HEK293 (cell line): ENCODE results near the gene DDR1.

ENCODE experiments used
- CTCF ChIA-PET: fragments of 350-600 bp; formaldehyde crosslinking; extraction: SDS; loops from one replicate; lab custom pipeline; 2021; ENCODE audit warnings: antibody characterized with exemption; lab: Yijun Ruan, JAX
- POLR2A ChIA-PET: fragments of 300-600 bp; formaldehyde crosslinking; extraction: SDS; loops from one replicate; lab custom pipeline; 2020; ENCODE audit warnings: antibody characterized with exemption, inconsistent platforms; lab: Yijun Ruan, JAX
- H3K27ac ChIP-seq: fragments of 200-500 bp; sonication (Bioruptor generic); 2 replicates; pipeline ENCODE4 v1.5.1; 2014; ENCODE audit warnings: low read depth, low read length, control low read depth, inconsistent platforms; ENCODE audit errors: extremely low read depth
- H3K36me3 ChIP-seq, 2 experiments: fragments of 200-500 bp in 1 of 2; sonication (Bioruptor generic) in 1 of 2; 1 replicate in 1 of 2; 2 replicates in 1 of 2; pipeline ENCODE4 v1.5.1; 2014 to 2017; ENCODE audit warnings: inconsistent platforms in 2 of 2, low read length in 2 of 2; ENCODE audit not compliant: control insufficient read depth in 2 of 2, insufficient read depth in 1 of 2
- H3K4me1 ChIP-seq: fragments of 200-500 bp; sonication (Bioruptor generic); 2 replicates; pipeline ENCODE4 v1.5.1; 2014; ENCODE audit warnings: mild to moderate bottlenecking, low read length, inconsistent platforms; ENCODE audit not compliant: control insufficient read depth, insufficient read depth
- H3K4me3 ChIP-seq: 2 replicates; pipeline ENCODE4 v1.5.1; 2011; ENCODE audit warnings: low read depth, mild to moderate bottlenecking, control low read depth, low read length, moderate library complexity
- H3K9me3 ChIP-seq: fragments of 200-500 bp; sonication (Bioruptor generic); 2 replicates; pipeline ENCODE4 v1.5.1; 2014; ENCODE audit warnings: low read depth, low read length, inconsistent platforms; ENCODE audit not compliant: control insufficient read depth, insufficient read depth
- BCL11B ChIP-seq: fragments of 450-650 bp; formaldehyde crosslinking; IDR thresholded peaks from 2 replicates; pipeline ENCODE4 v1.5.1; 2016; ENCODE audit warnings: low read depth, missing biosample characterization, missing genetic modification characterization
- ELK4 ChIP-seq: IDR thresholded peaks from 2 replicates; pipeline ENCODE4 v1.6.1; 2011; ENCODE audit warnings: mild to moderate bottlenecking, low read depth, low read length, borderline replicate concordance
- GLI2 ChIP-seq: fragments of 450-650 bp; formaldehyde crosslinking; IDR thresholded peaks from 2 replicates; pipeline ENCODE4; 2017; ENCODE audit warnings: missing biosample characterization, missing genetic modification characterization, low read depth, borderline replicate concordance
- GLIS2 ChIP-seq: fragments of 450-650 bp; formaldehyde crosslinking; IDR thresholded peaks from 2 replicates; pipeline ENCODE4 v1.5.1; 2016; ENCODE audit warnings: missing biosample characterization, missing genetic modification characterization
- IKZF3 ChIP-seq: fragments of 450-650 bp; IDR thresholded peaks from 2 replicates; pipeline ENCODE4 v1.5.0; 2018; ENCODE audit warnings: missing biosample characterization, mild to moderate bottlenecking, missing genetic modification characterization, moderate library complexity
- KLF16 ChIP-seq: fragments of 450-650 bp; formaldehyde crosslinking; IDR thresholded peaks from 2 replicates; pipeline ENCODE4 v1.5.1; 2017; ENCODE audit warnings: missing biosample characterization, missing genetic modification characterization
- REPIN1 ChIP-seq: fragments of 450-650 bp; formaldehyde crosslinking; IDR thresholded peaks from 2 replicates; pipeline ENCODE4 v1.5.1; 2017; ENCODE audit warnings: missing biosample characterization, missing genetic modification characterization, low read depth
- TRIM28 ChIP-seq: IDR thresholded peaks from 2 replicates; pipeline ENCODE4 v1.6.1; 2011; ENCODE audit warnings: low read length, control low read depth, borderline replicate concordance
- ZBTB17 ChIP-seq: fragments of 450-650 bp; formaldehyde crosslinking; IDR thresholded peaks from 2 replicates; pipeline ENCODE4 v1.5.1; 2016; ENCODE audit warnings: missing biosample characterization, missing genetic modification characterization
- ZBTB21 ChIP-seq: fragments of 450-650 bp; formaldehyde crosslinking; IDR thresholded peaks from 2 replicates; pipeline ENCODE4 v1.5.1; 2017; ENCODE audit warnings: missing biosample characterization, missing genetic modification characterization
- ZNF169 ChIP-seq: fragments of 450-650 bp; formaldehyde crosslinking; IDR thresholded peaks from 2 replicates; pipeline ENCODE4 v1.5.1; 2016; ENCODE audit warnings: missing biosample characterization, missing genetic modification characterization
- ZNF280C ChIP-seq: fragments of 450-650 bp; formaldehyde crosslinking; IDR thresholded peaks from 2 replicates; pipeline ENCODE4 v1.5.1; 2016; ENCODE audit warnings: missing biosample characterization, missing genetic modification characterization
- ZNF449 ChIP-seq: fragments of 450-650 bp; formaldehyde crosslinking; IDR thresholded peaks from 2 replicates; pipeline ENCODE4 v1.5.1; 2017; ENCODE audit warnings: missing biosample characterization, mild to moderate bottlenecking, missing genetic modification characterization, moderate library complexity
- ZNF610 ChIP-seq: fragments of 450-650 bp; formaldehyde crosslinking; IDR thresholded peaks from 2 replicates; pipeline ENCODE4 v1.5.1; 2016; ENCODE audit warnings: missing biosample characterization, missing genetic modification characterization, borderline replicate concordance
- ZNF623 ChIP-seq: fragments of 450-650 bp; formaldehyde crosslinking; IDR thresholded peaks from 2 replicates; pipeline ENCODE4 v1.5.1; 2016; ENCODE audit warnings: missing biosample characterization, missing genetic modification characterization
- ZNF624 ChIP-seq: fragments of 450-650 bp; formaldehyde crosslinking; IDR thresholded peaks from 2 replicates; pipeline ENCODE4 v1.5.1; 2017; ENCODE audit warnings: missing biosample characterization, missing genetic modification characterization
- ZNF639 ChIP-seq: fragments of 450-650 bp; formaldehyde crosslinking; IDR thresholded peaks from 2 replicates; pipeline ENCODE4 v1.5.1; 2016; ENCODE audit warnings: missing biosample characterization, missing genetic modification characterization
- ZNF701 ChIP-seq: fragments of 450-650 bp; formaldehyde crosslinking; IDR thresholded peaks from 2 replicates; pipeline ENCODE4 v1.5.1; 2016; ENCODE audit warnings: missing biosample characterization, missing genetic modification characterization
- ZNF785 ChIP-seq: fragments of 450-650 bp; formaldehyde crosslinking; IDR thresholded peaks from 2 replicates; pipeline ENCODE4 v1.5.1; 2016; ENCODE audit warnings: missing biosample characterization, missing genetic modification characterization
- ZNF843 ChIP-seq: fragments of 450-650 bp; formaldehyde crosslinking; IDR thresholded peaks from 2 replicates; pipeline ENCODE4 v1.5.1; 2016; ENCODE audit warnings: missing biosample characterization, missing genetic modification characterization
- ZSCAN18 ChIP-seq: fragments of 450-650 bp; formaldehyde crosslinking; IDR thresholded peaks from 2 replicates; pipeline ENCODE4 v1.5.1; 2016; ENCODE audit warnings: missing biosample characterization, missing genetic modification characterization

Gene DDR1

DNA sequence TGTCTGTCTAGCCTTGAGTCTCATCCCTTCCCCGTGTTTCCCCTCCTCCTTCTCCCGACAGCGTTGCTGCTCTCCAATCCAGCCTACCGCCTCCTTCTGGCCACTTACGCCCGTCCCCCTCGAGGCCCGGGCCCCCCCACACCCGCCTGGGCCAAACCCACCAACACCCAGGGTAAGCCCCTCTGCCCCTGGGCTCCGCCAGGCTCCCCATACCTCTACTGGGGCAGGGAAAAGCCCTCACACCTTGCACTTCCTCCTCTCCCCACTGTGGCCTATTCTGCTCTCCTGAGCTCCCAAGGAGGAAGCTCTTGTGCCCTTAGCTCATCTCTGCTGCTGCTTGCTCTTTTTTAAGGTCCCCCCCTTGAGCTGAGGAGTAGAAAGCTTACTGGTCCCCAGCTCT lies 11.0 kb downstream of the DDR1 start:
- Histone ChIP-seq H3K36me3 (peaks cover 22 to 93% of the 10 kb centered on the region in 2 experiments), H3K4me1 (no peaks in the 10 kb centered on the region), H3K4me3 (no peak overlapping the region), H3K27ac (no peak overlapping the region)
- POLR2A ChIA-PET, result interaction anchor here (0.9 to 1.5 kb wide), 3 partner anchors 10 to 13 kb away, joined by 3 read pairs; partner anchors contain the start of gene DDR1
- CTCF ChIA-PET, result interaction anchor here (0.6 to 1.0 kb wide), 2 partner anchors 157 to 504 kb away, joined by 3 to 4 read pairs; no protein-coding TSS in a partner anchor
- TF ChIP-seq ELK4 (no peak), ZBTB17 (peak; percentile 3; the same call in 1 of the 2 replicates), ZNF843 (tag by site-specific recombination) (no peak)
- TF ChIP-seq, all 188 proteins: peak for 1
- no peaks in the 10 kb centered on the region for H3K9me3 ChIP-seq

DNA sequence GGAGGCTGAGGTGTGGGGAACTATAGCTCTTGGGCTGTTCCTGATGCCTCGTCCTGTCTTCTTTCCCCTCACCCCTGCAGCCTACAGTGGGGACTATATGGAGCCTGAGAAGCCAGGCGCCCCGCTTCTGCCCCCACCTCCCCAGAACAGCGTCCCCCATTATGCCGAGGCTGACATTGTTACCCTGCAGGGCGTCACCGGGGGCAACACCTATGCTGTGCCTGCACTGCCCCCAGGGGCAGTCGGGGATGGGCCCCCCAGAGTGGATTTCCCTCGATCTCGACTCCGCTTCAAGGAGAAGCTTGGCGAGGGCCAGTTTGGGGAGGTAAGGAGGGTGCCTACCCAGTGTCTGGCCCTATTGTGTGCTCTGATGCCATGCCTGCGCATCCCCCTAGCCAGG lies 12.2 kb downstream of the DDR1 start:
- Histone ChIP-seq H3K4me1 (no peaks in the 10 kb centered on the region), H3K27ac (no peak overlapping the region), H3K36me3 (peaks cover 22 to 81% of the 10 kb centered on the region in 2 experiments), H3K9me3 (no peaks in the 10 kb centered on the region), H3K4me3 (no peak overlapping the region)
- CTCF ChIA-PET, result interaction anchor here (0.5 to 1.2 kb wide), 3 partner anchors 168 to 515 kb away, joined by 3 to 4 read pairs (median 3); no protein-coding TSS in a partner anchor
- POLR2A ChIA-PET, result interaction anchor here (0.9 to 1.5 kb wide), 3 partner anchors 11 to 14 kb away, joined by 3 read pairs; partner anchors contain the start of gene DDR1
- TF ChIP-seq BCL11B (tag by site-specific recombination), result no peak
- no peak for TF ChIP-seq ZNF639 (tag by site-specific recombination)
- TF ChIP-seq ZSCAN18 (tag by site-specific recombination), result no peak
- no peak for TF ChIP-seq ZNF280C (tag by site-specific recombination)
- TF ChIP-seq KLF16 (tag by site-specific recombination), result no peak
- no peak for TF ChIP-seq REPIN1 (tag by site-specific recombination)
- TF ChIP-seq ZBTB21, result no peak
- no peak for TF ChIP-seq ZNF624 (tag by site-specific recombination)
- TF ChIP-seq TRIM28, result no peak
- no peak for TF ChIP-seq ZNF623 (tag by site-specific recombination)
- TF ChIP-seq GLI2, result no peak
- TF ChIP-seq ZNF785 (tag by site-specific recombination), result no peak

- Histone ChIP-seq H3K4me3 (no peak overlapping the region), H3K9me3 (no peaks in the 10 kb centered on the region), H3K36me3 (peaks cover 22 to 67% of the 10 kb centered on the region in 2 experiments), H3K27ac (no peak overlapping the region), H3K4me1 (no peaks in the 10 kb centered on the region)
- ChIA-PET CTCF (interaction anchor here (0.6 to 0.7 kb wide), 2 partner anchors 87 to 585 kb away, joined by 3 read pairs; no protein-coding TSS in a partner anchor), POLR2A (no interaction called here)
- TF ChIP-seq ZNF610 (tag by site-specific recombination) (no peak), IKZF3 (tag by site-specific recombination) (no peak), ZNF701 (tag by site-specific recombination) (no peak), GLIS2 (tag by site-specific recombination) (no peak), ZNF169 (tag by site-specific recombination) (no peak), ZNF449 (tag by site-specific recombination) (no peak)
Observed at GRCh38 chr6:30897882-30898281, 13.6 kb downstream of the DDR1 start.
